AG08396 (cell line): ENCODE results near the gene EFNB2.

Experiments
- DNase-seq: peaks from one replicate; pipeline ENCODE4 v3.0.0; 2012; ENCODE audit warnings: low spot score, mixed read lengths

The EFNB2 gene

GRCh38 chr13:106550570-106551135, 15.2 kb upstream of the EFNB2 start:
- DNase-seq: no peak

- no peak for DNase-seq
Observed at GRCh38 chr13:106548064-106548696, 12.7 kb upstream of the EFNB2 start.

- DNase-seq: no peak
Observed at GRCh38 chr13:106541826-106542225, 6.4 kb upstream of the EFNB2 start.

DNA sequence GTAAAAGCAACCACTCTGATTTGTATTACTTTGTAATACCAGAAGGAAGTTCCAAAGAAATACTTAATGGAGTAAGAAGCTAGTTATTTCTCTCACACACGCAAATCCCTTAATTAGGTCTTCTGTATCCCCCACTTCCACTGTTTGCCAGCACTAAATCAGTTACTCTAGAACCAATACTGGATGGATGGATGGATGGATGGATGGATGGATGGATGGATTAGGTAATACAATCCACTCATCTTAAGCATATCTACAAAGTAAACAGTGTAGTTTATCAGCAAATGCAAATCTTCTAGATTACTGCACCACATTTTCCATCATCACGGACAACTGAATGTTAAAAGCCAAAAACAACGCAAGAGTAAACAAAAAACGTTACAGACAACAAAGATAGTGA, 5.2 kb upstream of the EFNB2 start:
- DNase-seq: no peak

DNA sequence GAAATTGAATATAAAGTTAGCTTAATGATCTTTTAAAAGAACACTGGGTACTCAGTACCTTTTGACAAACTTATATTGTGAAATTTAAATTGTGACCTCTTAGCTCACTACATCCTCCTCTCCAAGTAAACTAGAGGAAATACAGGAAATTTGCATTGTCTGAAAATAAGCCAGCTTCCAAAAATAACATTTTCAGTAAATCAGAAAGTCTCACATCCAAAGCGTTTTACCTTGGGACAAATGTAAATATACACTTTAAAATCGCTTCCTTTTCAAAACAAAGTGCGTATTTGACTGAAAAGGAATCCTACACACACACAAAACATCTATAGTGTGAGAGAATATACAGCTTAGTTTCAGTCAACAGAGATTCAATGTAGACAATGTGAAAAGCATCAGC, 2.1 kb upstream of the EFNB2 start:
- DNase-seq: no peak

GRCh38 chr13:106536244-106537034, 977 bp upstream of the EFNB2 start:
- peak; percentile 85 for DNase-seq

DNA sequence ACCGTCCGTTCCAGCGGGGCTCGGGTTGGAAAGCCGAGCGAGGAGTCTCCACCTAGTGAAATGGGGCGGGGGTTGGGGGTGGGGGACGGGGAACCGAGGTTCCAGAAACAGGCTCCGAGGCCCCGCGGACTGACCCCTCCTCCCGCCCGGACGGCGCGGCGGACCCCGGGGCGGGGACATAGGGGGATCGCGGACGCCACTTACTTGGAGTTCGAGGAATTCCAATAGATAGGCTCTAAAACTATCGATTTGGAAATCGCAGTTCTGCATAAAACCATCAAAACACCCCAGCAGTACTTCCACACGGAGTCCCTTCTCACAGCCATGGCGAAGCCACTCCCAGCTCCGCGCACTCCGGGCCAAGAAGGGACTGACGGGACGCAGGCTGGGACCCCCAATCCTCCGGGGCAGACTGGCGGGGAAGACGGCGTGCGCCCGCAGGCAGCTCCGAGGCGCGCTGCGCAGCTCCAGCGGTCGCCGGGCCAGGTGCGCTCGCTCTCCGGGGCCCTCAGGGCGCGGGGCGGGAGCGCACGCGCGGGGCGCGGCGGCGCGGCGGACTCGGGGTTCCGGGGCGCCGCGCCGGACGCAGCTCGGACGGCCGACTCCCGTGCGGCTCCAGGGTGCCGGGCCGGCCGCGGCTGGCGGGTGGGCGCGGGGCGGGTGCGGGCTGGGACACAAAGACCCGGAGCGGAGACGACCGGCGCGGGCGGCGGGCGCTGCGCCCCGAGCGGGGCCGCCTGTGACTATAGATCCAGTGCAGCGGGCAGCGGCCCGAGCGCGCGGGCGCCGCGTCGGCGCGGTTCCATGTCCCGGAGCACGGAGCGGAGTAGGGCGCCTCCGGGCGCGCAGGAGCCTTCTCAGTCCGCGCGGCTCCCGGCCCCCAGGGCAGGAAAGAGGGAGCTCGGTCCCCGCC, 567 bp downstream of the EFNB2 start:
- DNase-seq: peak; percentile 36

- DNase-seq: peak; percentile 61
Observed at GRCh38 chr13:106533943-106534638, 1.4 kb downstream of the EFNB2 start.

DNA sequence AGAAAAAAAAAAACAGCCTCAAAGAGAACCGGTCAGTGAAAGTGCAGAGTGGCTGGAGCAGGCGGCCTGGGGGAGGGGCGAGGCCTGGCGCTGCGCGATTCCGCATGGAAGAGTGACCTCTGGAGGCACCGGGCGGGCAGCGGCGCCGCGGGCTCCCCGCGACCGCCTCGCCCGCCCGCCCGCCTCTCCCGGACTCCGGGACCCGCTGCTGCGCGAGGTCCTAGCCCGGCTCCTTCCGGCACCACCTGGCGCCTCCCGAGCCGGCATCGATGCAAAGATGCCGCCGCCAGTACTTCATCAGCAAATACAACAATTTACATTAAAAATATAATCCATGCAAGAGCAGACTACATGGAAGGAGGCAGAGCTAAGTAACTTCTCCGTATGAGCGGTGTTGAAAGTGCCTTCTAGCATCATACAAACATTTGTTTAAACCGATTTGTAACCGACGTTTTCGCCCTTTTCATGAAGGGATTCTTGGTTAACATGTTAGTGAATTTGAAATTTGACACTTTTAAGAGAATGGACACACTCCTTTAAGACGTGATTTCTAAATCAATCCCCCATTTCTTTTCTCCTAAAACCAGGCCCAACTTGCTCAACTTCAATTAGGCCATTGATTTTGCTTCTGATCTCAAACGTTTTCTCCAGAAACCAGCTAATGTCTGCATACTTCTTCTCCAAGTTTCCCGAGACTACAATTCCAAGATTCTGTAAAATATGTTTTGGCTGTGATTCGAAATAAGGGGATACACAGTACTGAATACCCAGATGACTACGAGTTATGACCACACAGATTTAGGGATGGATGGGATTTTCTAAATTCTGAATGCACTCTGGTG, 2.1 kb downstream of the EFNB2 start:
- DNase-seq: peak; percentile 87

- DNase-seq: peak; percentile 13
Observed at GRCh38 chr13:106532111-106532929, 3.1 kb downstream of the EFNB2 start.

GRCh38 chr13:106530980-106531481, 4.4 kb downstream of the EFNB2 start:
- no peak for DNase-seq

GRCh38 chr13:106530171-106530851, 5.2 kb downstream of the EFNB2 start:
- DNase-seq: no peak

GRCh38 chr13:106529415-106530170, 5.9 kb downstream of the EFNB2 start:
- no peak for DNase-seq

DNA sequence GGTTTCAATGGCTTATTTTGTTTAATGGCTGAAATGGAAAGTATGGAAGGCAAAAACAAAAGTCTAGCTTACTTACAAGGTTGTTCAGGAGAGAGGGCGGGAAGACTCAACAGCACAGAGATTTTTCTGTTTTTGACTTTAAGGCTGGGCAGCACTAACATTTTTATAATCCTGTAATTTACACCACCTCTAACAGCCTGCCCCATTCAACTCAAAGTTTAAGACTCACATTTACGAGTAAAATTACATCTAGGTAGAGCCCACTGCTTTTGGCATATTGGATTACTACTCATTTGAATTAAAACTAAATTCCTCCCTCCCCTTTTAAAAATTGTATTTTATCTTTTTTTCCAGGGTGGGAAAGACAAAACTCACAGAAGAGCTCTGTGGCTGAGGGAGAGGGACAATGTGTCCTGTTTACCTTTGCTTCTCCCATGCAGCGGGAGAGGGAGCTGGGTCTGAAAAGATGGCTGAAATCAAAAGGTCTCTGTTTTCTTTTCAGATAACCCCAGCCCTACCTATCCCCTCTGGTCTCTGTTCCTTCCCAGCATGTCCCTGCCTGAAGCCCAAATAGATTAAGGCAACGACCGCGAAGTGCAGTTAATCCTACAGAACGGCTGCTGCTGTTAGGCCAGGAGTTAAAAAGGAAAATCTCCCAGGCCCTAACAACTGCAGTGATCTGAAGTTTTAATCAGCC, 6.6 kb downstream of the EFNB2 start:
- DNase-seq: no peak

DNA sequence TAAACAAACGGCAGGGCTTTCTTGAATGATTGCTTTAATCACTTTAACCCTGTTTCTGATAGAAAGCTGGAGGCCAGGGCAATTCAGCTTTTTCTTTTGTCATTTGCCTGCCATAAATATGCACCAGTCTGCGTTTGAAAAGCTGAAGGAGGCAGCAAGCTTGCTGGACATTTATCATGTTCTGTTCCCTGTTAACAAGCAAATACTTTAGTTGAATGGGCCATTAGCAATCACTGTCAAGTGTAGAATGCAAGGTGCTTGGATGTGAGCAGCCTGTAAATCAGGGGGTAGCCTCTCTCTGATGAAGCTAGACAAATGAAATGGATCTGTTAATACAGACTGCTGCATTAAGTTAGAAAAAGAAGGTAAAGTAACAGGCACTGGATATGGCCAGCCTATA, 7.6 kb downstream of the EFNB2 start:
- DNase-seq: no peak

DNA sequence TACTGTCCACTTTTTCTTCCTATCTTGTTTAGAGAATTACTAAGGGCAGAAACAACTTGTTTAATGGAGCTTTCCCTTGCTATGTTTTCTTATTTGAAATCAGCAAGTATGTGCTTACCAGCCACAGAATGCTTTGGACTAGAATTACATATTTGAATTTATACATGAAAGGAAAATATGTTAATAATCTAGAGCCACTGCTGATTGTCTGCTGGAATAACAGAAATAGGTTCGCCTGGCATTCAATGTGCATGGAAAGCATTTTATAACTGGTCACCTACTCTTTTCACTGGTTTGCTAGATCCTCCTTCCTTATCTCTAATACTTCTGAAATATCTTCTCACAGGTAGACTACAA, 8.0 kb downstream of the EFNB2 start:
- DNase-seq: no peak

- DNase-seq: no peak
Observed at GRCh38 chr13:106526738-106527444, 8.6 kb downstream of the EFNB2 start.
